Keratinocyte (primary cell): ENCODE results near the gene TMCC1. TPM values are rescaled to one million over a fixed set of nuclear protein-coding genes. Genes with fewer than 3 reads are reported as not detected.

ENCODE experiments used
- DNase-seq: peaks from one replicate; pipeline ENCODE4 v3.0.0-alpha.2; 2011; ENCODE audit warnings: low read depth, missing footprints, low spot score
- FAIRE-seq: peaks from 2 replicates; lab custom pipeline; 2011; peaks lifted over from hg19 to GRCh38; lab: Jason Lieb, UNC
- H2AFZ ChIP-seq: 2 replicates; pipeline ENCODE4 v1.6.0; 2012; ENCODE audit warnings: low read length, control low read depth, inconsistent platforms; ENCODE audit not compliant: control insufficient read depth
- H3K27ac ChIP-seq: 2 replicates; pipeline ENCODE4 v1.5.1; 2011; ENCODE audit warnings: low read length; ENCODE audit not compliant: control insufficient read depth, insufficient read depth
- H3K27me3 ChIP-seq: 3 replicates; pipeline ENCODE4 v1.6.0; 2011; ENCODE audit warnings: low read length; ENCODE audit not compliant: control insufficient read depth, insufficient read depth; ENCODE audit errors: extremely low read depth
- H3K36me3 ChIP-seq, 2 experiments: 2 replicates in 1 of 2; 3 replicates in 1 of 2; pipeline ENCODE4 v1.5.1; 2011; ENCODE audit warnings: low read length in 2 of 2, mild to moderate bottlenecking in 1 of 2; ENCODE audit not compliant: control insufficient read depth in 2 of 2, insufficient read depth in 2 of 2; ENCODE audit errors: extremely low read depth in 1 of 2
- H3K4me1 ChIP-seq: 3 replicates; pipeline ENCODE4 v1.5.1; 2011; ENCODE audit warnings: low read length; ENCODE audit not compliant: control insufficient read depth, insufficient read depth; ENCODE audit errors: extremely low read depth
- H3K4me2 ChIP-seq: 3 replicates; pipeline ENCODE4 v1.6.0; 2011; ENCODE audit warnings: low read depth, low read length; ENCODE audit not compliant: control insufficient read depth, insufficient read depth; ENCODE audit errors: extremely low read depth
- H3K4me3 ChIP-seq, 3 experiments: fragments of 200-600 bp in 1 of 3; sonication (generic) in 1 of 3; 2 replicates in 2 of 3; 3 replicates in 1 of 3; pipeline ENCODE4 v1.5.1; 2011 to 2016; ENCODE audit warnings: low read length in 3 of 3, mild to moderate bottlenecking in 3 of 3, control low read depth in 2 of 3, inconsistent platforms in 1 of 3, low read depth in 1 of 3, mixed read lengths in 1 of 3, mixed run types in 1 of 3, moderate library complexity in 1 of 3; ENCODE audit not compliant: control insufficient read depth in 2 of 3, insufficient read depth in 2 of 3; ENCODE audit errors: extremely low read depth in 1 of 3
- H3K79me2 ChIP-seq: 2 replicates; pipeline ENCODE4 v1.6.0; 2012; ENCODE audit warnings: low read length; ENCODE audit not compliant: control insufficient read depth, insufficient read depth
- H3K9ac ChIP-seq: 3 replicates; pipeline ENCODE4 v1.6.0; 2011; ENCODE audit warnings: low read length; ENCODE audit not compliant: control insufficient read depth, insufficient read depth; ENCODE audit errors: extremely low read depth
- H3K9me1 ChIP-seq: 3 replicates; pipeline ENCODE4 v1.6.0; 2011; ENCODE audit warnings: low read length; ENCODE audit not compliant: control insufficient read depth, insufficient read depth; ENCODE audit errors: extremely low read depth
- H3K9me3 ChIP-seq: 2 replicates; pipeline ENCODE4 v1.5.1; 2012; ENCODE audit warnings: low read depth, low read length; ENCODE audit not compliant: control insufficient read depth
- H4K20me1 ChIP-seq: 3 replicates; pipeline ENCODE4 v1.6.0; 2011; ENCODE audit warnings: low read length; ENCODE audit not compliant: control insufficient read depth, insufficient read depth; ENCODE audit errors: extremely low read depth
- EZH2 ChIP-seq: IDR thresholded peaks from one replicate; pipeline ENCODE4 v1.6.1; 2012; ENCODE audit warnings: inconsistent platforms, mild to moderate bottlenecking, low read length, moderate library complexity
- dilution Hi-C: fragments of 300-500 bp; cut with MboI; formaldehyde crosslinking; loops from one replicate; pipeline ENCODE4 v1.7.0; 2020; ENCODE audit warnings: low sequenced_read_pairs; ENCODE audit not compliant: extremely low pct_ligation_motif_present
- polyA plus RNA-seq, 5 experiments: library from polyadenylated mRNA; depleted of rRNA in 3 of 5; stranded (reverse) in 3 of 5; stranded (forward) in 1 of 5; unstranded in 1 of 5; fragments of >200 nt; gene quantifications; 1 replicate in 1 of 5; 2 replicates in 3 of 5; 3 replicates in 1 of 5; pipeline versions ENCODE4 v1.2.1 to v1.2.3, GENCODE V29; 2011 to 2012; ENCODE audit warnings: missing spikeins in 2 of 5, low read depth in 1 of 5, low replicate concordance in 1 of 5
- TF ChIP-seq, protein P1 (sequence below), 3 experiments: IDR thresholded peaks in 1 of 3; conservative IDR thresholded peaks in 1 of 3; optimal IDR thresholded peaks in 1 of 3; 2 replicates in 2 of 3; 3 replicates in 1 of 3; pipeline versions ENCODE3 to v1.5.1; 2011; ENCODE audit warnings: low read length in 3 of 3, mild to moderate bottlenecking in 3 of 3, moderate library complexity in 2 of 3, control low read depth in 1 of 3, inconsistent platforms in 1 of 3; ENCODE audit not compliant: insufficient read depth in 2 of 3; ENCODE audit errors: extremely low read depth in 1 of 3

Gene TMCC1
- polyA plus RNA-seq, 1 donor (not counting 4 experiments of a cell fraction or from before 2014, with no cell fraction given), result 27.7 TPM

DNA sequence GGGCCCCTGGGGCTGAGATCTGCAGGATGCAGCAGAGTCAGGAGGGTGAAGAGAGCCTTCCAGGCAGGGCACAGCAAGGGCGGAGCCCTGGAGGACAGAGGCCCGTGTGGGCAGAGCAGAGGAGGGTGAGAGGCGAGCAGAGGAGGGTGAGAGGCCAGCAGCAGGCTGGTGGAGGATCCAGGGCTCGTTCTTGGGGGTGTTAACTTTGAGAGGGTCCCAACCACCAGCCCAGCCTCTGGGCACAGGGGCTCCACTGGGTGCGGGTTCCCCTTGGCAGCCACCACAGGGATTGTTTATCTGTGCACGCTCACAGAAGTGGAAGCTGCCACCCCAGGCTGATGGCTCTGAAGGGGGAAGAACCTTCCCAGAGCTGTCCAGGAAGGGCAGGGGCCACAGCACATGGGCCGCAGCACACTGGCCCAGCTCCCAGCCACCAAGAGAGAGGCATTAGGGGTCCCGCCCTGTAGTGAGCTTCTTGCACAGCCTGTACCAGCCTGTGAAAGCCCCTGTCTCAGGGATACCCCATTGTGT is 277.7 kb downstream of the TMCC1 start:
- no peaks in the 10 kb centered on the region for H3K9me1 ChIP-seq
- H3K4me3 ChIP-seq, result no peak overlapping the region
- FAIRE-seq (no peak), DNase-seq (no peak)
- H3K9me3 ChIP-seq, result no peaks in the 10 kb centered on the region
- no peaks in the 10 kb centered on the region for H3K36me3 ChIP-seq
- H3K79me2 ChIP-seq, result no peaks in the 10 kb centered on the region
- no peak overlapping the region for H2AFZ ChIP-seq
- H4K20me1 ChIP-seq, result no peaks in the 10 kb centered on the region
- no peak overlapping the region for H3K27ac ChIP-seq
- no peaks in the 10 kb centered on the region for H3K27me3 ChIP-seq
- H3K4me1 ChIP-seq, result no peaks in the 10 kb centered on the region
- TF ChIP-seq EZH2, result no peak
- TF ChIP-seq, protein P1, sequence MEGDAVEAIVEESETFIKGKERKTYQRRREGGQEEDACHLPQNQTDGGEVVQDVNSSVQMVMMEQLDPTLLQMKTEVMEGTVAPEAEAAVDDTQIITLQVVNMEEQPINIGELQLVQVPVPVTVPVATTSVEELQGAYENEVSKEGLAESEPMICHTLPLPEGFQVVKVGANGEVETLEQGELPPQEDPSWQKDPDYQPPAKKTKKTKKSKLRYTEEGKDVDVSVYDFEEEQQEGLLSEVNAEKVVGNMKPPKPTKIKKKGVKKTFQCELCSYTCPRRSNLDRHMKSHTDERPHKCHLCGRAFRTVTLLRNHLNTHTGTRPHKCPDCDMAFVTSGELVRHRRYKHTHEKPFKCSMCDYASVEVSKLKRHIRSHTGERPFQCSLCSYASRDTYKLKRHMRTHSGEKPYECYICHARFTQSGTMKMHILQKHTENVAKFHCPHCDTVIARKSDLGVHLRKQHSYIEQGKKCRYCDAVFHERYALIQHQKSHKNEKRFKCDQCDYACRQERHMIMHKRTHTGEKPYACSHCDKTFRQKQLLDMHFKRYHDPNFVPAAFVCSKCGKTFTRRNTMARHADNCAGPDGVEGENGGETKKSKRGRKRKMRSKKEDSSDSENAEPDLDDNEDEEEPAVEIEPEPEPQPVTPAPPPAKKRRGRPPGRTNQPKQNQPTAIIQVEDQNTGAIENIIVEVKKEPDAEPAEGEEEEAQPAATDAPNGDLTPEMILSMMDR (optimal IDR thresholded peaks at IDR 0.05 in 1 of 3, IDR thresholded peaks at IDR 0.05 in 1 of 3, conservative IDR thresholded peaks at IDR 0.05 in 1 of 3; ENCODE audit: extremely low read depth in 1 of 3, insufficient read depth in 2 of 3, low read length in 3 of 3), result no peak
- H3K9ac ChIP-seq, result no peak overlapping the region
- H3K4me2 ChIP-seq, result no peak overlapping the region
- dilution Hi-C loops, result no loop called here

DNA sequence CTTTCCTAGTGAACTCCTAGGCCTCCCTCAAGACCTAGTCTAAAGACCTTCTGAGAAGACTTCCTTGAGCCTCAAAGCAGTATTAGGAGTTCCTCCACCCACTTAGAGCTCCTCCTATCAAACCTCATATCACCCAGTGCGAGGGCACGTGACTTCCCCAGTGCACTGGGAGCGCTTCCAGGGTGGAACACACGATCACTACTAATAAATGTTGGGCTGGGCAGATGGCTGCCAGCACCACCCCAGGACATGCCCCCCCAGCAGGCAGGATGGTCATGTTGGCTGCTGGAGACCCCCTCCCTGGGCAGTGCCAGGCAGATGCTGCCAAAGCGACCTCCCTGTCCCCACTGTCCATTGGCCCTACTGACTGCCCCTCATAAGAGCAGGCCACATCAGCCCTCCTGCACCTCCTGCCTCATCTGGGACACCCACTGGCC is 278.6 kb downstream of the TMCC1 start:
- no peaks in the 10 kb centered on the region for H3K9me3 ChIP-seq
- no peaks in the 10 kb centered on the region for H3K9me1 ChIP-seq
- no peaks in the 10 kb centered on the region for H3K36me3 ChIP-seq
- no peaks in the 10 kb centered on the region for H3K4me1 ChIP-seq
- H3K79me2 ChIP-seq, result no peaks in the 10 kb centered on the region
- TF ChIP-seq, protein P1 (optimal IDR thresholded peaks at IDR 0.05 in 1 of 3, IDR thresholded peaks at IDR 0.05 in 1 of 3, conservative IDR thresholded peaks at IDR 0.05 in 1 of 3; ENCODE audit: extremely low read depth in 1 of 3, insufficient read depth in 2 of 3, low read length in 3 of 3), result no peak
- no peak for TF ChIP-seq EZH2
- DNase-seq (no peak), FAIRE-seq (no peak)
- no peak overlapping the region for H2AFZ ChIP-seq
- no peak overlapping the region for H3K27ac ChIP-seq
- peaks cover 4% of the 10 kb centered on the region for H3K27me3 ChIP-seq
- no peak overlapping the region for H3K9ac ChIP-seq
- H4K20me1 ChIP-seq, result no peaks in the 10 kb centered on the region
- no peak overlapping the region for H3K4me2 ChIP-seq
- dilution Hi-C loops, result no loop called here
- no peak overlapping the region for H3K4me3 ChIP-seq
